KBM-7 (cell line): Measurements from ENCODE around the gene FOXC2.

Experiments
- DNase-seq: peaks from one replicate; pipeline ENCODE4 v3.0.0-alpha.2; 2015
- in situ Hi-C: fragments of 300-500 bp; cut with MboI; formaldehyde crosslinking; loops from 2 replicates; pipeline ENCODE4 v1.14.3; 2020; ENCODE audit warnings: low sequenced_read_pairs, low pct_unique_long_range_greater_than_20kb, mixed read lengths

FOXC2 gene

GRCh38 chr16:86550281-86550680 is 16.3 kb upstream of the FOXC2 start:
- no peak for DNase-seq
- in situ Hi-C loops, result loop anchor here (25.0 kb wide), 1 partner anchor 512 kb away; no protein-coding TSS in a partner anchor

- no peak for DNase-seq
- in situ Hi-C loops, result loop anchor here (25.0 kb wide), 1 partner anchor 509 kb away; no protein-coding TSS in a partner anchor
These were observed 13.3 kb upstream of the FOXC2 start for GRCh38 chr16:86553356-86553755.

GRCh38 chr16:86554599-86554916 is 12.1 kb upstream of the FOXC2 start:
- in situ Hi-C loops, result loop anchor here (25.0 kb wide), 1 partner anchor 508 kb away; no protein-coding TSS in a partner anchor
- DNase-seq, result no peak

GRCh38 chr16:86554917-86555703 is 11.5 kb upstream of the FOXC2 start, which contains the start of gene MTHFSD:
Gene MTHFSD (minus strand): TSS chr16:86555235. CDS start chr16:86555184, 51 bp downstream.
- in situ Hi-C loops, result loop anchor here (25.0 kb wide), 1 partner anchor 507 kb away; no protein-coding TSS in a partner anchor
- DNase-seq, result peak; percentile 86

- DNase-seq, result no peak
- in situ Hi-C loops, result loop anchor here (25.0 kb wide), 1 partner anchor 507 kb away; no protein-coding TSS in a partner anchor
These were observed 10.9 kb upstream of the FOXC2 start for GRCh38 chr16:86555704-86556075.

- in situ Hi-C loops, result loop anchor here (25.0 kb wide), 1 partner anchor 506 kb away; no protein-coding TSS in a partner anchor
- no peak for DNase-seq
These were observed 10.1 kb upstream of the FOXC2 start for GRCh38 chr16:86556576-86556975.

- in situ Hi-C loops, result loop anchor here (25.0 kb wide), 1 partner anchor 505 kb away; no protein-coding TSS in a partner anchor
- no peak for DNase-seq
These were observed 9.0 kb upstream of the FOXC2 start for GRCh38 chr16:86557587-86557986.

- DNase-seq, result no peak
- in situ Hi-C loops, result loop anchor here (25.0 kb wide), 1 partner anchor 504 kb away; no protein-coding TSS in a partner anchor
These were observed 8.1 kb upstream of the FOXC2 start for GRCh38 chr16:86558355-86559193.

GRCh38 chr16:86559802-86560305 is 6.8 kb upstream of the FOXC2 start:
- in situ Hi-C loops, result loop anchor here (25.0 kb wide), 1 partner anchor 502 kb away; no protein-coding TSS in a partner anchor
- no peak for DNase-seq

- no peak for DNase-seq
- in situ Hi-C loops, result loop anchor here (25.0 kb wide), 1 partner anchor 500 kb away; no protein-coding TSS in a partner anchor
These were observed 4.3 kb upstream of the FOXC2 start for GRCh38 chr16:86562356-86562755.

- DNase-seq, result peak; percentile 92
- in situ Hi-C loops, result loop anchor here (25.0 kb wide), 1 partner anchor 499 kb away; no protein-coding TSS in a partner anchor
These were observed 2.9 kb upstream of the FOXC2 start for GRCh38 chr16:86563469-86564345.

- in situ Hi-C loops, result loop anchor here (25.0 kb wide), 1 partner anchor 497 kb away; no protein-coding TSS in a partner anchor
These were observed 1.4 kb upstream of the FOXC2 start for GRCh38 chr16:86565181-86565631.

GRCh38 chr16:86565644-86566511 is 751 bp upstream of the FOXC2 start:
- no peak for DNase-seq
- in situ Hi-C loops, result loop anchor here (25.0 kb wide), 1 partner anchor 496 kb away; no protein-coding TSS in a partner anchor

More at GRCh38 chr16:86565181-86565631, 1.4 kb upstream of the FOXC2 start:
- no peak for DNase-seq

GRCh38 chr16:86566966-86567700 is 504 bp downstream of the FOXC2 start:
- in situ Hi-C loops, result loop anchor here (25.0 kb wide), 1 partner anchor 495 kb away; no protein-coding TSS in a partner anchor
- DNase-seq, result no peak

GRCh38 chr16:86567701-86568581 is 1.3 kb downstream of the FOXC2 start:
- in situ Hi-C loops, result loop anchor here (25.0 kb wide), 1 partner anchor 494 kb away; no protein-coding TSS in a partner anchor
- no peak for DNase-seq
